A673 (cell line): Measurements from ENCODE around the gene CYP27C1. TPM values are rescaled to one million over a fixed set of nuclear protein-coding genes. Genes with fewer than 3 reads are reported as not detected.

ENCODE experiments used
- BruUV-seq: library from RNA; stranded (reverse); fragments of 400-500 nt; replicated peaks from 2 replicates; lab custom pipeline; 2021; lab: Mats Ljungman, UMichigan
- CTCF ChIA-PET: fragments of 300-600 bp; sonication (Branson Sonifier 250); formaldehyde crosslinking; loops from one replicate; lab custom pipeline; 2022; ENCODE audit warnings: antibody characterized with exemption; lab: Charles Lee
- POLR2A ChIA-PET: fragments of 300-600 bp; sonication (Branson Sonifier 250); formaldehyde crosslinking; loops from one replicate; lab custom pipeline; 2022; ENCODE audit warnings: antibody characterized with exemption; ENCODE audit not compliant: low non-redundant PET; lab: Charles Lee
- DNase-seq: peaks from one replicate; pipeline ENCODE4 v3.0.0-alpha.2; 2015; ENCODE audit warnings: low spot score
- H3K27ac ChIP-seq: fragments of 200-600 bp; sonication (generic); 2 replicates; pipeline ENCODE4 v1.5.1; 2016; ENCODE audit warnings: mixed run types, low read depth, mild to moderate bottlenecking, mixed read lengths, antibody characterized with exemption, low read length; ENCODE audit not compliant: poor library complexity, severe bottlenecking
- H3K27me3 ChIP-seq: fragments of 200-600 bp; sonication (generic); replicated peaks from 2 replicates; pipeline ENCODE4 v1.6.1; 2017; ENCODE audit warnings: mixed run types, low read depth, mild to moderate bottlenecking, mixed read lengths, antibody characterized with exemption, low read length; ENCODE audit not compliant: insufficient read depth, poor library complexity
- H3K36me3 ChIP-seq: fragments of 200-600 bp; sonication (generic); 2 replicates; pipeline ENCODE4 v1.6.1; 2016; ENCODE audit warnings: mixed run types, mild to moderate bottlenecking, mixed read lengths, antibody characterized with exemption, low read length; ENCODE audit not compliant: insufficient read depth, poor library complexity, severe bottlenecking
- H3K4me1 ChIP-seq: fragments of 200-600 bp; sonication (generic); 2 replicates; pipeline ENCODE4 v1.6.1; 2017; ENCODE audit warnings: mixed run types, mild to moderate bottlenecking, mixed read lengths, antibody characterized with exemption, low read length; ENCODE audit not compliant: insufficient read depth, poor library complexity, severe bottlenecking
- H3K4me3 ChIP-seq: fragments of 200-600 bp; sonication (generic); 2 replicates; pipeline ENCODE4 v1.5.1; 2016; ENCODE audit warnings: low read depth, mixed run types, mild to moderate bottlenecking, mixed read lengths, low read length; ENCODE audit not compliant: poor library complexity, severe bottlenecking
- H3K9me3 ChIP-seq: fragments of 200-600 bp; sonication (generic); 2 replicates; pipeline ENCODE4 v1.6.1; 2016; ENCODE audit warnings: mixed run types, low read depth, mild to moderate bottlenecking, mixed read lengths, antibody characterized with exemption, low read length; ENCODE audit not compliant: poor library complexity, severe bottlenecking
- CTCF ChIP-seq: fragments of 300-800, 200-600 bp; sonication (generic); conservative IDR thresholded peaks from 2 replicates; pipeline ENCODE4 v1.5.1; 2017; ENCODE audit warnings: low read depth, mild to moderate bottlenecking, antibody characterized with exemption, low read length, moderate library complexity, mixed read lengths
- EZH2 ChIP-seq: fragments of 200-600 bp; sonication (generic); IDR thresholded peaks from 2 replicates; pipeline ENCODE4 v1.6.1; 2017; ENCODE audit warnings: borderline replicate concordance, low read depth, mild to moderate bottlenecking, mixed read lengths, antibody characterized with exemption, low read length; ENCODE audit not compliant: poor library complexity, severe bottlenecking
- intact Hi-C: fragments of 100-400 bp; cut with micrococcal nuclease; formaldehyde crosslinking; loops from one replicate; pipeline ENCODE4 v1.10.0; 2022; ENCODE audit not compliant: unreplicated experiment
- total RNA-seq: library from RNA; stranded (reverse); gene quantifications from 2 replicates; pipeline ENCODE4 v1.2.3, GENCODE V29; 2021

The CYP27C1 gene
- total RNA-seq, 1 experiment from 2014 or later: 4.2 TPM

- intact Hi-C loops: no loop called here
- ChIA-PET POLR2A (no interaction called here), CTCF (no interaction called here)
- no peaks in the 10 kb centered on the region for H3K36me3 ChIP-seq
- no TSS peak for BruUV-seq
- no peak overlapping the region for H3K27ac ChIP-seq
- no peaks in the 10 kb centered on the region for H3K27me3 ChIP-seq
- TF ChIP-seq CTCF (no peak), EZH2 (no peak)
- H3K9me3 ChIP-seq: no peaks in the 10 kb centered on the region
- peaks cover 6% of the 10 kb centered on the region for H3K4me1 ChIP-seq
- no peak for DNase-seq
- H3K4me3 ChIP-seq: no peak overlapping the region
Observed at GRCh38 chr2:127194447-127194846, 25.7 kb downstream of the CYP27C1 start.

- Histone ChIP-seq H3K27me3 (no peaks in the 10 kb centered on the region), H3K36me3 (no peaks in the 10 kb centered on the region), H3K4me3 (no peak overlapping the region), H3K27ac (no peak overlapping the region), H3K9me3 (no peaks in the 10 kb centered on the region), H3K4me1 (peaks cover 6% of the 10 kb centered on the region)
- no TSS peak for BruUV-seq
- intact Hi-C loops: no loop called here
- ChIA-PET POLR2A (no interaction called here), CTCF (no interaction called here)
- no peak for DNase-seq
- TF ChIP-seq EZH2 (no peak), CTCF (no peak)
Observed at GRCh38 chr2:127193967-127194280, 26.2 kb downstream of the CYP27C1 start.

GRCh38 chr2:127193164-127193966 is 26.7 kb downstream of the CYP27C1 start:
- no peaks in the 10 kb centered on the region for H3K9me3 ChIP-seq

More at GRCh38 chr2:127193164-127193966, 26.7 kb downstream of the CYP27C1 start:
- ChIA-PET POLR2A (no interaction called here), CTCF (no interaction called here)
- Histone ChIP-seq H3K4me3 (no peak overlapping the region), H3K36me3 (no peaks in the 10 kb centered on the region), H3K4me1 (peaks cover 6% of the 10 kb centered on the region), H3K27ac (no peak overlapping the region), H3K27me3 (no peaks in the 10 kb centered on the region)
- intact Hi-C loops: no loop called here
- DNase-seq: no peak
- no peak for TF ChIP-seq CTCF
- no peak for TF ChIP-seq EZH2
- BruUV-seq: no TSS peak
